GM21360 (cell line): ENCODE measurements around the gene MUC12.
"Not testable (repeated sequence)": the region's sequence is repeated elsewhere in the genome, so short reads cannot be mapped to it uniquely, and the experiment has no call there.

Experiments
- ATAC-seq: cut with Tn5 transposase; IDR thresholded peaks from one replicate; pipeline ENCODE4 v1.9.1; 2021; ENCODE audit warnings: mild to moderate bottlenecking, moderate library complexity; ENCODE audit not compliant: unreplicated experiment

MUC12 gene, protein sequence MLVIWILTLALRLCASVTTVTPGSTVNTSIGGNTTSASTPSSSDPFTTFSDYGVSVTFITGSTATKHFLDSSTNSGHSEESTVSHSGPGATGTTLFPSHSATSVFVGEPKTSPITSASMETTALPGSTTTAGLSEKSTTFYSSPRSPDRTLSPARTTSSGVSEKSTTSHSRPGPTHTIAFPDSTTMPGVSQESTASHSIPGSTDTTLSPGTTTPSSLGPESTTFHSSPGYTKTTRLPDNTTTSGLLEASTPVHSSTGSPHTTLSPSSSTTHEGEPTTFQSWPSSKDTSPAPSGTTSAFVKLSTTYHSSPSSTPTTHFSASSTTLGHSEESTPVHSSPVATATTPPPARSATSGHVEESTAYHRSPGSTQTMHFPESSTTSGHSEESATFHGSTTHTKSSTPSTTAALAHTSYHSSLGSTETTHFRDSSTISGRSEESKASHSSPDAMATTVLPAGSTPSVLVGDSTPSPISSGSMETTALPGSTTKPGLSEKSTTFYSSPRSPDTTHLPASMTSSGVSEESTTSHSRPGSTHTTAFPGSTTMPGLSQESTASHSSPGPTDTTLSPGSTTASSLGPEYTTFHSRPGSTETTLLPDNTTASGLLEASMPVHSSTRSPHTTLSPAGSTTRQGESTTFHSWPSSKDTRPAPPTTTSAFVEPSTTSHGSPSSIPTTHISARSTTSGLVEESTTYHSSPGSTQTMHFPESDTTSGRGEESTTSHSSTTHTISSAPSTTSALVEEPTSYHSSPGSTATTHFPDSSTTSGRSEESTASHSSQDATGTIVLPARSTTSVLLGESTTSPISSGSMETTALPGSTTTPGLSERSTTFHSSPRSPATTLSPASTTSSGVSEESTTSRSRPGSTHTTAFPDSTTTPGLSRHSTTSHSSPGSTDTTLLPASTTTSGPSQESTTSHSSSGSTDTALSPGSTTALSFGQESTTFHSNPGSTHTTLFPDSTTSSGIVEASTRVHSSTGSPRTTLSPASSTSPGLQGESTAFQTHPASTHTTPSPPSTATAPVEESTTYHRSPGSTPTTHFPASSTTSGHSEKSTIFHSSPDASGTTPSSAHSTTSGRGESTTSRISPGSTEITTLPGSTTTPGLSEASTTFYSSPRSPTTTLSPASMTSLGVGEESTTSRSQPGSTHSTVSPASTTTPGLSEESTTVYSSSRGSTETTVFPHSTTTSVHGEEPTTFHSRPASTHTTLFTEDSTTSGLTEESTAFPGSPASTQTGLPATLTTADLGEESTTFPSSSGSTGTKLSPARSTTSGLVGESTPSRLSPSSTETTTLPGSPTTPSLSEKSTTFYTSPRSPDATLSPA (N-terminal part only)

DNA sequence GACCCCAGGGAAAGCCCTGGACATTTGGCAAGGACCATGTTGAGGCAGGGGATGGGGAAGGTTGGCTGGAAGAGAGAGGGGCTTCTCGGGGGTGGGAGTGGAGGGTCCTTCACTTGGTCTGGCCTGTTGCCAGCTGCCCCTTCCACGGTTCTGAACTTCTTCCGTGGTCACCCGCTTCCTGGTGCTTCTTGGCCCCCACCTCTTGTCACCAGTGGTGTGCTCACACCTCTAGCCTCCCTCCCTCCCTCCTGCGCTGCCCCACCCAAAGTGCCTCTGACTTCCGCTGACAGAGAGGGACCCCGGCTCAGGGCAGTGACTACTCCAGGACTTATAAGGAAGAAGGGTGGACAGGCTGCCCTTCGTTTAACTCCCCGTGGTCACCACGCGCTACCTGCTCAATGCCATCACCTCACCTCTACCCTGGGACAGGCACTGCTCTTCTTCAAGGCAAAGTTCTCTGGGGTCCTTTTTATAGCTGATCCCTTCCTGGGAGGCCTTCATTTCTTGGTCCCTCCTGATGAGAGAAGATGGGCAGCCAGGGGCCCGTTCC is at the start of gene MUC12:
Gene MUC12 (plus strand): TSS at position 500 of the 550 bp plus-strand sequence. CDS start 58 bp downstream, outside the sequence.
- no peak for ATAC-seq

DNA sequence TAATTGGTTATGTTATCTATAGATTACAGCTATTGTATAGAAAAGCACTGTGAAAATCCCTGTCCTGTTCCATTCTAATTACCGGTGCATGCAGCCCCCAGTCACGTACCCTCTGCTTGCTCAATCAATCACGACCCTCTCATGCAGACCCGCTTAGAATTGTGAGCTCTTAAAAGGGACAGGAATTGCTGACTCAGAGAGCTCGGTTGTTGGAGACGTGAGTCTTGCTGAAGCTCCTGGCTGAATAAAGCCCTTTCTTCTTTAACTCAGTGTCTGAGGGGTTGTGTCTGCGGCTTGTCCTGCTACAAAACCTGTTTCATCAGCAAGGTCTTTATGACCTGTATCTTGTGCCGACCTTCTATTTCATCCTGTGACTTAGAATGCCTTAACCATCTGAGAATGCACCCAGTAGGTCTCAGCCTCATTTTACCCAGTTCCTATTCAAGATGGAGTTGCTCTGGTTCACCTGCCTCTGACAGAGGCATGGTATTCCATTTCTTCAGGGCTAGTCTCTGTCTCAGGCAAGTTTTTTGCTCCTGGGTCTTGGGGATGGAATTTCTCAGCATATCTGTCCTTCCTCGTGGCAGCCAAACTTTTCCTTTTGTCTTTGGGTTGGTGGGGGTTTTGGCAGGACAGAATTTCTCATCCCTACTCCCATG is 49.5 kb upstream of the MUC12 start:
- not testable (repeated sequence) for ATAC-seq

DNA sequence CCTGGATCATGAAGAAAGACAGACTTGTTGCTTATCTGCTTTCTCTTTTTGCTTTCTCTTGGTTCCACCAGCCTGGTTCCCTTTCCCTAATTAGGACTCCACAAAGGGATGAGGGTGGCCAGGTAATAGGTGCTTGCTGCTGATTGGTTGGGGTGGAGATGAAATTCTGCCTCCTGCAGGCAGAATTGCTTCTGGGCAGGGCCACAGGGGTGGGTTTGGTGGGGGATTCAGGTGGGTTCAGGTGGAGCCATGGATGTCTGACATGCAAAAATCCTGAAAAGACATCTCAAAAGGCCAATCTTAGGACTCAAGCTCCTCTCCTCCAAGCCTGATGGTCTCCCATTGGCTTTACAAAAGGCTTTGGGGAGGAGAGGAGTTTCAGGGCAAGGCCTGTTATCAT is 48.3 kb upstream of the MUC12 start:
- ATAC-seq: no peak

DNA sequence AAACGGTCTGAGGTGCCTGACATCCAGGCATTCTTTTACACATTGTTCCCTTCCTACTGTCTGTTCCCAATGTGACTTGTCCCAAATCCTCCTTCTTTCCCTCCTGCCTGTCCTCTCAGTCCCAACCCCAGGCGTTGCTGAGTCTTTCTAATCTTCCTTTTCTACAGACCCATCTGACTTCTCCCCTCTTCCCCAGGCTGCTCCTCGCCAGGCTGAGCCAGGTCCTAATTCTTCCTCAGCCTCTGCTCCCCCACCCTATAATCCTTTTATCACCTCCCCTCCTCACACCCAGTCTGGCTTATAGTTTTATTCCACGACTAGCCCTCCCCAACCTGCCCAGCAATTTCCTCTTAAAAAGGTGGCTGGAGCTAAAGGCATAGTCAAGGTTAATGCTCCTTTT is 45.7 kb upstream of the MUC12 start:
- not testable (repeated sequence) for ATAC-seq

DNA sequence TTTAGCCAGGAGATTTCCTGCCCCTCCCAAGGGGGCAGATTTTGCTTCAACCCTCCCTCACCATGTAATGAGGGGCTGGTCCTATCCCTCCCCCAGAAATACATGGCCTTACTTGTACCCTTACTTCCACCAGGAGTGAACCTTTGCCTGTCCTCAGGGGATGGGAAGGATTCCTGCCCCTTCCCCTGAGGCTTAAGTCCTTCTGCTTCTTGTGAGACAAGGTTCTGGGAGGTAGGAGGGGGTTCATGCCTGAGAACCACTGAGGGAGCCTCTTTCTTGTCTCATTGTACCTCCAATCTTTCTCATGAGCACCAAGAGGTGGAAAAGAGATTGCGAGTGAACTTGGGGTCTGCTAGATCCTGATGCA is 39.6 kb upstream of the MUC12 start:
- no peak for ATAC-seq

DNA sequence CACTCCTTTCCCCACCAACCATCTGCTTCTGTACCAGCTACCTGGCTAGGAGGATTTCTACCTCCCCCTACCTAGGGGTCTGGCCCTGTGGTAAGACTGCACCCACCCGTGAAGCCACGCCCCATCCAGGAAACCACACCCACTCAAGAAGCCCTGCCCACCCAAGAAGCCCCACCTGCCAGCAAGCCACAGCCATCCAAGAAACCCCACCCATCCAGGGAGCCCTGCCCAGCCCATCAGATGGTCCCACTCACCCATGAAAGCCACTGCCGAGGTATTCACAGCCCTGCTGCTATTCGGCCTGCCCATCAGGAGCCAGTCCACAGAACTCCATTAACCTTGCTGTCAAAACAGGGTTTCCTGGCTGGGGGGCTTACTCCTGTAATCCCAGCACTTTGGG is 35.6 kb upstream of the MUC12 start:
- ATAC-seq: no peak

DNA sequence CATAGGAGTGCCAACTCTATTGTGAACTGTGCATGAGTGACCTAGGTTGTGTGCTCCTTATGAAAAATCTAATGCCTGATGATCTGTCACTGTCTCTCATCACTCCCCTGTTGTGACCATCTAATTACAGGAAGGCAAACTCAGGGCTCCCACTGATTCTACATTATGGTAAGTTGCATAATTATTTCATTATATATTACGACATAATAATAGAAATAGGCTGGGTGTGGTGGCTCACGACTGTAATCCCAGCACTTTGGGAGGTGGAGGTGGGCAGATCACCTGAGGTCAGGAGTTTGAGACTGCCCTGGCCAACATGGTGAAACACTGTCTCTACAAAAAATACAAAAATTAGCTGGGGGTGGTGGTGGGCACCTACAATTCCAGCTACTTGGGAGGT is 34.0 kb upstream of the MUC12 start:
- not testable (repeated sequence) for ATAC-seq

DNA sequence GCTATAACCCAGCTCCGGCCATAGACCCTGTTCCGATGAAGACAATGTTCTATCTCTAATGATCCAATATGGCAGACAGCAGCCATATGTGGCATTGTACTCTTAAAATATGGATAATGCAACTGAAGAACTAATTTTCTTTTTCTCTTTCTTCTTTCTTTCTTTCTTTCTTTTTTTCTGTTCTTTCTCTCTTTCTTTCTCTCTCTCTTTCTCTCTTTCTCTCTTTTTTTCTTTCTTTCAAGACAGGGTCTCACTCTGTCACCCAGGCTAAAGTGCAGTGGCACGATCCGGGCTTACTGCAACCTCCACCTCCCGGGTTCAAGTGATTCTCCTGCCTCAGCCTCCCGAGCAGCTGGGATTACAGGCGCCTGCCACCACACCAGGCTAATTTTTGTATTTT is 33.2 kb upstream of the MUC12 start:
- not testable (repeated sequence) for ATAC-seq

DNA sequence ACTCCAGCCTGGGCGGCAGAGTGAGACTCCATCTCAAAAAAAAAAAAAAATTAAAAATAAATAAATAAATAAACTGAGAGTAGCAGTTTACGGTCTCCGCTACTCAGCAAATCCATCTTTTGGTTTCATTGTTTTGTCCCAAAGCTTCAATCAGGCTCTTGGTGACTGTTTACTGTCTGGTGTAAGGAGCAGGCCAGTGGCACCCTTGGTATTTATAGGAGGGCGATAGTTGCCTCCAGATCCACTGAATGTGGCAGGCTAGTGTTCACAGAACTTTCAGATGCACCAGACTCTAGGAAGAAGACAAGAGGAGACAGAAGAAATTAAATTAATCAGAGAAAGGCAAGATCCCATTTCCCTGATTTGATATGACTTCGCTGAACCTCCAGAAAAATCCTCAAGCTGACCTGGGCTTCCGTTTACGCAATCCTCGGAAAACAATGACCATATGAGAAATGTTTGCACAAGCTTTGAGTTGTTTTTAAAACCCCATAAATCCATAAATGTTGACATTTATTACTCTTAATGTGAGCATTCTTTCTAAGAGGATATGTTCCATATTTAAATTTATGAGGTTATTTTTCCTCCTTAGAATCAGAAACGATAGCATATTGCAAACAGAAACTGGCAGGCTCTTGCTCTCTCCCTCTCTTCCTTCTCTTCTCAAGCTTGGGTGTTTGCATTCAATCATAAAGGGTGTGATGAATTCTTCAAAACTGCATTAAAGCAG is 27.2 kb upstream of the MUC12 start:
- ATAC-seq: no peak

DNA sequence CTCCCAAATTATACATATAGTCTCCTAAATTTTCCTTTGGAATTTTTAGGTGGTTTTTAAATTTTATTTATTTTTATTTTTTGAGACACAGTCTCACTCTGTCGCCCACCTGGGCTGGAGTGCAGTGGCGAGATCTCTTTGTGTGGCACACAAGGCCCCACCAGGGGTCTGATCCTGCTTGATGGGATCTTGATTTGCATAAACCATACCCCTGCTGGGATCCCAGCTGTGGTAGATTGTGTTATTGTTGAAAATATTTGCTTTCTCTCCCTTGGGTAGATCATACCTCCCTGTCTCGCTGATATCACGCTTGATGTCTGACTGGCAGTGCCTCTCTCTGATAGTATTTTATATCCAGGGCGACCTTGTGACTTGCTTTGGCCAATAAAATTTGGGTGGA is 25.7 kb upstream of the MUC12 start:
- no peak for ATAC-seq

DNA sequence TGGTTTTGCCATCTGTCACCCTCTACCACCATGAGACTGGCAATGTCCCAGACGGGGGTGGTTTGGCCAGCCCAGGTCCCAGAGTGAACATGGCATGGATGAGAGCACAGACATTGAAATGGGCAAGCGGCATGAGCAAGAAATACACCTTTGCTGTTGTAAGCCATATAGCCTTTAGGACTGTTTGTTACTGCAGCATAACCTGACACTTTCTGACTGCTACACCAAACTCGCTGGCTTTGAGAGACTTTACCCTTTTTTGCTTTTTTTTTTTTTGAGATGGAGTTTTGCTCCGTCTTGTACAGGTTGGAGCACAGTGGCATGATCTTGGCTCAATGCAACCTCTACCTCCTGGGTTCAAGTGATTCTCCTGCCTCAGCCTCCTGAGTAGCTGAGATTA is 25.2 kb upstream of the MUC12 start:
- no peak for ATAC-seq

DNA sequence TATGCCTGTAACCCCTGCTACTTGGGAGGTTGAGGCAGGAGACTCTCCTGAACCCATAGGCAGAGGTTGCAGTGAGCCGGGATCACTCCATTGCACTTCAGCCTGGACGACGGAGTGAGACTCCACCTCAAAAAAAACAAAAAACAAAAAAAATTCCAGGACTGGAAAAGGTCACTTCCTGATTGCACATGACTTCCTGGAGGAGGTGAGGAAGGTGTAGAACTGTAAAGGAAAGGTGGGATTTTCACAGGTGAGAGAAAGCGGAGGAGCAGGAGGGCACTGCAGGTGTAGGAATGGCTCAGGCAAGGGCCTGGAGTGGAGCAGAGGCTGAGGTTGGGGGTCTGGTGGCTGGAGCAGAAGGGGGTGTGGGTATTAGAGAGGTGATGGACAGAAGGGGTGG is 23.3 kb upstream of the MUC12 start:
- no peak for ATAC-seq

DNA sequence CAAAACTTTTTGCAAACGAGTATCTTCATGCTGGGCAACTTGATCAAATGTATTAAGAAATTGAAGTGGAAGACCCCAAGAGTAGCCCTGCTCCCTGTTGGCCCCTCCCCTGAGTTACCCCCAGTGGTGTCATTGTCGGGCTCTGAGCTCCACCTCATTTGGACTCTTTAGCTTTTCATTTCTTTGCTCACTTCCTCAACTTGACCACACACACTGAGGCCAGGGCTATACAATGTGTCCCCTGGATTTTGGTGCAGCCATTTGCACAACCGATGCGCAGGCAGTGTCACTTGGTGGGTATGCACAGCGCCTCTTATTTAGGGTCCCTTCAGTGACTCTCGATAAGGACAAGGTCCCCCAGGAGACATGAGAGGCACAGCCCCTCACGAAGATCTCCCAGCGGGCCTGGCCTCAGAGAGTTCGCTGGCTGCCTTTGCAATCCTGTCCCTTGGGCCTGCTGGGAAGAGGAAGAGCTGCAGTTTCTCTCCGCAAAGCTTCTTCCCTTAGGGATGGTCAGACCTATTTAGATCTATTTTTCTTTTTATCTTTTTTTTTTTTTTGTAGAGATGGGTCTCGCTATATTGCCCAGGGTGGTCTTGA is 22.5 kb upstream of the MUC12 start:
- no peak for ATAC-seq

DNA sequence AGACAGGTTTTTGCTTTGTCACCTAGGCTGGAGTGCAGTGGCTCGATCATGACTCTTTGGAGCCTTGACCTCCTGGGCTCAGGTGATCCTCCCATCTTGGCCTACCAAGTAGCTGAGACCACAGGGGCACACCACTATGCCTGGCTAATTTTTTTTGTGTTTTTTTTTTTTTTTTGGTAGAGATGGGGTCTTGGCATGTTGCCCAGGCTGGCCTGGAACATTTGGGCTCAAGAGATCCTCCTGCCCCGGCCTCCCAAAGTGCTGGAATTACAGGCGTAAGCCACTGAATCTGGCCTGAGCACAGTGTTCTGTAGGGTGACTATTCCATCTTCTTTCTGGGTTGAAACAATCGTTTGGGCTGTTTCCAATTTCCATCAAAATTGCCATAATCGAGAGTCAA is 21.6 kb upstream of the MUC12 start:
- no peak for ATAC-seq

DNA sequence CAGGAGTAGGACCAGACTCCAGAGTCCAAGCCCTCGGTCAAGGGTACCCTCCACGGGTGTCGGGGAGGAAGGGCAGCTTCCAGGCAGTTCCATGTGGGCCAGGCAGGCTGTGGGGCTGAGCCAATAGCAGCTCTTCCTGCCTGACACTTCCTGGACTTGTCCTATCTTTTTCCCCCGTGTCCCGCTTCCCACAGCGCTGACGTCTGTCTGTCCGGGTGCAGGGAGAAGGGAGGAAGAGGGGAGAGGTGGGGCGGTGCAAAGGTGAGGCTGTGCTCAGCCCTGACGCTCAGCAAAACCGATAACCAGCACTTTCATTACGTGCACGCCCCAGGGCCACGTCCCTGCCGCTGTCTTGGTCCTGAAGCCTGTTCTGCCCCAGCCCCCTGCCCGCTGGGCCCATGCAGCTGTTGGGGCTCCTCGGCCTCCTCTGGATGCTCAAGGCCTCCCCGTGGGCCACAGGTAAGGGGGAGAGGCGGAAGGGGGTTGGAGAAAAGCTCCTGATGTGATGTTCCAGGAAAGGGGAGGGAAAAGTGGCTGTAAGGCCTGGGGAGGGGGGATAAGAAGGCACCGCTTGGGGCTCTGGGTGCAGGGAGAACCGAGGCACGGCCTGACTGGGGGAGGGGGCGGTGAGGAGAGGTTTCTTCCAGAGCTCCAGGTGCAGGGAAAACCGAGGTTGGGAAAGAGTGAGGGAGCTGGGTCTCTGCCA is 20.0 kb upstream of the MUC12 start, which contains the start of gene MUC3A:
Gene MUC3A (plus strand): TSS at position 308 of the 706 bp plus-strand sequence. CDS start 91 bp downstream, at position 399.
- ATAC-seq: no peak

DNA sequence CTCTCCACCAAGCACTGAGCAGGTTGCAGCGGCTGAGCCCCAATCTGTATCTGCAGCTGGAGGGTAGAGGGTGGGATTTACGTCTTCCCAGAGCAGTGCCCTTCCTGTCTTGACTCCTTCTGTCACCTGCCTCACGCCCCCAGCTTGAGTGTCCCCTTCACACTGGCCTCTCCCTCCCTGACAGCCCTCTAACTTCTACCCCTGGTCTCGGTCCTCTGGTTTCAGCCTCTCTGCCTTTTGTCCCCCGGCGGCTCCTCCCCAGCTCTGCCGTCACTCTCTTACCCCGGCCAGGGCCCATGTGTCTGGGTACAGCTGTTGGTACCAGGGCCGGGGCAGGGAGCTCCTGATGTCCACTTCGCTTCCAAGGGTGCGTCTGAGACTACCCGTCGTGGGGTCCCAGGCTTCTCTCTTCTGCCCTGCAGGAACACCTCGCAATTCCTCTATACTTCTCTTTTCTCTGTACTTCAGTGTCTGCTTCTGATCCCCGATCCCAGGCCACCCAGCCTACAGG is 19.4 kb upstream of the MUC12 start:
- ATAC-seq: no peak

DNA sequence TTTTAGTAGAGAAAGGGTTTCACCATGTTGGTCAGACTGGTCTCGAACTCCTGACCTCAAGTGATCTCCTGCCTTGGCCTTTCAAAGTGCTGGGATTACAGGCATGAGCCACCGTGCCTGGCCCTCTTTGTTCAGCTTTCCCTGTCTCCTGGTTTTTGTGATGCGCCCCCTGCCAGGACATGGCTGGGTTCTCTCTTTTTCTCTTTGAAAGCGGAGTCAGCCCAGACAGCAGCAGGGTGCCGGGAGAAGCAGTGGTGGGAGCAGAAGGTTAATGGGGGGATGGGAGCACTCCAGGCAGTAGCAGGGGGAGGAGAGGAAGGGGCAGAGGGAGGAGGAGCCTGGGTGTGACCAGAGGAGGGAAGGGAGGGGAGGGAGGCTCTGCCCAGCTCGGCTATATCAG is 18.2 kb upstream of the MUC12 start:
- no peak for ATAC-seq

DNA sequence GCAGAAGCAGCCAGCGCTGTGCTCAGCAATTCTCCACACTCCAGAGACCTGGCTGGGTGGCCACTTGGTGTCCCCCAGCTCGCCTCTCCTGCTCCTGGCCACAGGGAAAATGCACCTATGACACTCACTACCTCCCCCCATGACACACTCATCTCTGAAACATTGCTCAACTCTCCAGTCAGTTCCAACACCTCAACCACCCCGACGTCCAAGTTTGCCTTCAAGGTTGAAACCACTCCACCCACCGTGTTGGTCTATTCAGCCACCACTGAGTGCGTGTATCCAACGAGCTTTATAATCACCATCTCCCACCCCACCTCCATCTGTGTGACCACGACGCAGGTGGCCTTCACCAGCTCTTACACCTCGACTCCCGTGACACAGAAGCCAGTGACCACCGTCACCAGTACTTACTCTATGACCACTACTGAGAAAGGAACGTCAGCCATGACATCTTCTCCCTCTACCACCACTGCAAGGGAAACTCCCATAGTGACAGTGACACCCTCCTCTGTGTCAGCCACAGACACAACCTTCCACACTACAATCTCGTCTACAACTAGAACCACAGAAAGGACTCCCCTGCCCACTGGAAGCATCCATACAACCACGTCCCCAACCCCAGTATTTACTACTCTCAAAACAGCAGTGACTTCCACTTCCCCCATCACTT is 17.3 kb upstream of the MUC12 start:
- no peak for ATAC-seq
